Naive thymus-derived CD8-positive, alpha-beta T cell (primary cell): ENCODE data around the gene ISCU. TPM values are rescaled to one million over a fixed set of nuclear protein-coding genes. Genes with fewer than 3 reads are reported as not detected.

Source experiments
- ATAC-seq, 2 donors: fragments of 150-1000 bp; cut with Tn5 transposase in 1 of 2; sonication (Bioruptor Pico), chemical (Tn5 transposase) in 1 of 2; 1 replicate in 1 of 2; 2 replicates in 1 of 2; pipeline ENCODE4 v1.10.0; 2021; ENCODE audit warnings: mild to moderate bottlenecking in 2 of 2, moderate library complexity in 2 of 2
- POLR2A ChIA-PET: fragments of 350-600 bp; sonication (Branson Sonifier 250); formaldehyde crosslinking; loops from one replicate; lab custom pipeline; 2021; ENCODE audit warnings: antibody characterized with exemption; lab: Charles Lee
- DNase-seq, 10 donors: peaks; one replicate each; pipeline versions ENCODE4 v3.0.0 to v3.0.0-alpha.2; 2020 to 2022
- H3K27ac Mint-ChIP-seq, 10 donors: one replicate each; pipeline ENCODE4 v1.8.0; 2020 to 2022; ENCODE audit warnings: mild to moderate bottlenecking in 10 of 10, mixed read lengths in 10 of 10, moderate library complexity in 4 of 10, inconsistent platforms in 1 of 10
- H3K27me3 Mint-ChIP-seq, 5 donors: one replicate each; pipeline ENCODE4 v1.8.0; 2021 to 2022; ENCODE audit warnings: mixed read lengths in 5 of 5
- H3K36me3 Mint-ChIP-seq, 3 donors: one replicate each; pipeline ENCODE4 v1.8.0; 2020 to 2022; ENCODE audit warnings: mixed read lengths in 3 of 3, mild to moderate bottlenecking in 2 of 3, inconsistent platforms in 1 of 3
- H3K4me1 Mint-ChIP-seq, 4 donors: one replicate each; pipeline ENCODE4 v1.8.0; 2021 to 2022; ENCODE audit warnings: mixed read lengths in 4 of 4
- H3K4me3 Mint-ChIP-seq, 10 donors: one replicate each; pipeline ENCODE4 v1.8.0; 2020 to 2022; ENCODE audit warnings: mild to moderate bottlenecking in 10 of 10, mixed read lengths in 10 of 10, moderate library complexity in 6 of 10, inconsistent platforms in 1 of 10
- H3K9me3 Mint-ChIP-seq, 9 donors: one replicate each; pipeline ENCODE4 v1.8.0; 2020 to 2022; ENCODE audit warnings: mixed read lengths in 9 of 9, mild to moderate bottlenecking in 3 of 9, inconsistent platforms in 1 of 9, moderate library complexity in 1 of 9
- polyA plus RNA-seq, 3 donors: library from polyadenylated mRNA; unstranded; fragments of 300-500 nt; fragmentation: Illumina TruSeq; gene quantifications; one replicate each; pipeline ENCODE4 v1.2.3, GENCODE V29; 2021
- total RNA-seq, 8 experiments: library from RNA in 2 of 8; stranded (reverse) in 2 of 8; gene quantifications; one replicate each; pipeline ENCODE4 v1.2.3 and lab custom pipeline; 2021 to 2026

The ISCU gene
- total and polyA plus RNA-seq, 5 experiments from 2014 or later = 176 to 373 (median 287) TPM

- Mint-ChIP-seq H3K4me1 (peaks cover 0 to 2% (median 0%) of the 10 kb centered on the region in 4 donors), H3K9me3 (no peaks in the 10 kb centered on the region), H3K27me3 (no peaks in the 10 kb centered on the region), H3K27ac (peak overlapping the region in 4 of 10 donors; percentile 16 to 62 (median 36)), H3K36me3 (no peaks in the 10 kb centered on the region), H3K4me3 (no peak overlapping the region)
- ATAC-seq (no peak), DNase-seq (no peak)
- POLR2A ChIA-PET = no interaction called here
Measured at GRCh38 chr12:108603743-108604142, 41.3 kb downstream of the ISCU start.

DNA sequence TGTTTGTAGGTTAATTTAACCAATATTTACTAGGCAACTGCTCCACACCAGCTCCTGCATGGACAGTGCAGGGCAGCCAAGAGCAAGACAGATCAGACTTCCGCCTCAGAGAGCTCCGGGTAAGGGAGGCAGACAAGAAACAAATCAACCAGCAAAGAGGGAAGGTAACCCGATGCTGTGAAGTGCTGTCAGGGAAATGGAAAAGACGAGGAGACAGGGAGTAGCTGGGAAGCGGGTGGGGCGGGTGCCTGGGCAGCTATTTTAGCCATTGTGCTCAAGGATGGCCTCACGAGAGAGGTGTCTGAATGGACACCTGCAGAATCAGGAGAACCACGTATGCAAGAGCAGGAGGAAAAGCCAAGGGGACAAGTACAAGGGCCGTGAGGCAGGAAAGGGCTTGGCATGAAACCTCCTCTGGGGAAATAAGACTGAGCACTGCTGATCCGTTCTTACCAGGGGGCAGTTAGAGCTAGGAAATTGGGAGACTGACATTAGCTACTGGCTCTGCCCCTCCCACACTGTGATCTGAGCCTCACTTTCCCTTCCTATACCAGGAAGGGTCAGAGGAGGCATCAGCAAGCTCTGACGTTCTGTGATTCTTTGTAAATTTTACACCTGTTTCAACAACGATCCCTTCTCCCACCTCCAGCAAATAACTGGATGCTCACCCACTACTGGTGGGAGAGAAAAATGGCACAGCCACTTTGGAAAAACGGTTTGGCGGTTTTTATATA lies 42.0 kb downstream of the ISCU start:
- ATAC-seq = no peak
- Mint-ChIP-seq H3K9me3 (no peaks in the 10 kb centered on the region), H3K4me1 (no peaks in the 10 kb centered on the region), H3K36me3 (no peaks in the 10 kb centered on the region), H3K27me3 (no peaks in the 10 kb centered on the region), H3K27ac (peak overlapping the region in 3 of 10 donors; percentile 16 to 59 (median 29)), H3K4me3 (no peak overlapping the region)
- POLR2A ChIA-PET = no interaction called here
- DNase-seq = no peak

- no peaks in the 10 kb centered on the region for H3K27me3 Mint-ChIP-seq
- no peaks in the 10 kb centered on the region for H3K4me1 Mint-ChIP-seq
- H3K27ac Mint-ChIP-seq = peak overlapping the region in 2 of 10 donors; percentile 10 to 12
- ATAC-seq (no peak), DNase-seq (no peak)
- POLR2A ChIA-PET = no interaction called here
- H3K9me3 Mint-ChIP-seq = no peaks in the 10 kb centered on the region
- no peak overlapping the region for H3K4me3 Mint-ChIP-seq
- no peaks in the 10 kb centered on the region for H3K36me3 Mint-ChIP-seq
Measured at GRCh38 chr12:108605000-108605689, 42.7 kb downstream of the ISCU start.

DNA sequence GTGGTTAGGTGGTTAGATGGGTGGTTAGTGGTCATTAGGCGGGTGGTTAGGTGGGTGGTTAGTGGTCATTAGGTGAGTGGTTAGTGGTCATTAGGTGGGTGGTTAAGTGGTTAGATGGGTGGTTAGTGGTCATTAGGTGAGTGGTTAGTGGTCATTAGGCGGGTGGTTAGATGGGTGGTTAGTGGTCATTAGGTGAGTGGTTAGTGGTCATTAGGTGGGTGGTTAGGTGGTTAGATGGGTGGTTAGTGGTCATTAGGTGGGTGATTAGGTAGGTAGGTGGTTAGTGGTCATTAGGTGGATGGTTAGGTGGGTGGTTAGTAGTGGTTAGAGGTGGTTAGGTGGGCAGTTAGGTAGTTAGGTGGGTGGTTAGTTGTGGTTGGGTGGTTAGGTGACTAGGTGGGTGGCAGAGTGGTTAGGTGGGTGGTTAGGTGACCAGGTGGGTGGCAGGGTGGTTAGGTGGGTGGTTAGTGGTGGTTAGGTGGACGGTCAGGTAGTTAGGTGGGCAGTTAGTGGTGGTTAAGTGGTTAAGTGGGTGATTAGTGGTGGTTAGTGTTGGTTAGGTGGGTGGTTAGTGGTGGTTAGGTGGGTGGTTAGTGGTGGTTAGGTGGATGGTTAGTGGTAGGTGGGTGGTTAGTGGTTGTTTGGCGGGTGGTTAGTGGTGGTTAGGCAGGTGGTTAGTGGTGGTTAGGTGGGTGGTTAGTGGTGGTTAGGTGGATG lies 43.5 kb downstream of the ISCU start:
- DNase-seq = no peak
- Mint-ChIP-seq H3K4me3 (no peak overlapping the region), H3K27me3 (no peaks in the 10 kb centered on the region), H3K27ac (peak overlapping the region in 1 of 10 donors; percentile 24), H3K36me3 (no peaks in the 10 kb centered on the region), H3K9me3 (no peaks in the 10 kb centered on the region), H3K4me1 (no peaks in the 10 kb centered on the region)
- ATAC-seq = no peak
- POLR2A ChIA-PET = no interaction called here

DNA sequence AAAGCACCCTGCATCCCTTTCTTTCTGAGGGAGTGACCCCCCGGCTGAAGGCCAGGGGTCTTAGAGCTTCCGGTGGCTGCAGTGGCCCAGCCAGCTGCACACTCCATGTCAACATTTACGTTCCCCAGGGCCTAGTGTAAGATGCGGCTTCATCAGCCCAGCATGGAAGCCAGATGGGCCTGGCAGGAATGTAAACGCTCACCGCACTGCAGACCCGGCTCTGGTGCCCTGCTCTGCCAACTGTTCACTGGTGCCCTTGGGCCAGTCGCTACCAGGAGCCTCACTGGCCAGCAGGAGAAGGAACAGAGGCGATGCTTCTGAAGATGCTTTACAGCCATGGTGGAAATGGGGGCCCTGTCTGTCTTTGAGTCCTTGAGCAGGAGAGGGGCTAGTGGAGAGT lies 44.1 kb downstream of the ISCU start:
- Mint-ChIP-seq H3K36me3 (no peaks in the 10 kb centered on the region), H3K4me1 (peaks cover 0 to under 1% (median 0%) of the 10 kb centered on the region in 4 donors), H3K9me3 (no peaks in the 10 kb centered on the region), H3K27ac (no peak overlapping the region), H3K27me3 (no peaks in the 10 kb centered on the region), H3K4me3 (no peak overlapping the region)
- POLR2A ChIA-PET = no interaction called here
- no peak for ATAC-seq
- no peak for DNase-seq

- Mint-ChIP-seq H3K36me3 (no peaks in the 10 kb centered on the region), H3K4me1 (peaks cover 0 to 14% (median 8%) of the 10 kb centered on the region in 4 donors), H3K4me3 (no peak overlapping the region), H3K27me3 (no peaks in the 10 kb centered on the region), H3K9me3 (no peaks in the 10 kb centered on the region), H3K27ac (peak overlapping the region in 3 of 10 donors; percentile 2 to 82 (median 74))
- no peak for DNase-seq
- POLR2A ChIA-PET = interaction anchor here (1.2 to 1.4 kb wide), 2 partner anchors 25 to 31 kb away, joined by 3 to 4 read pairs; no protein-coding TSS in a partner anchor
- no peak for ATAC-seq
Measured at GRCh38 chr12:108607981-108608600, 45.7 kb downstream of the ISCU start.

DNA sequence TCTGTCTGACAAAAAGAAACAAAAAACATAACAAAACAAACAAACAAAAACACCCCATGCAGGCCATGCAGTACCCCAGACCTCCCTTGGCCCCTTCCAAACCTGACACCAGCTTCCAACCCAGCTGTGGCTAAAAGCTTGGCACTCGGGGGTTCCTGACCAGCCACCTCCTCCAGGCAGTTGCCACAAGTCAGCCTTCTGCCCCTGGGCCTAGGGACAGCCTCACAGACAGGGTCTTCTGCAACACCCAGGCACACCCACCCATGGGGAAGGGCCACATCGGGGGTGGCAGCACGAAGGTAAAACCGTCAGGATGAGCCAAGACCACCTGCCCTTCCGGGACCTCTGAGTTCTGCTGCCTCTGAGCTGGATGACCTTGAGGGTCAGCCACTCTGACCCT lies 46.2 kb downstream of the ISCU start:
- DNase-seq (no peak), ATAC-seq (no peak)
- Mint-ChIP-seq H3K4me3 (no peak overlapping the region), H3K27me3 (no peaks in the 10 kb centered on the region), H3K36me3 (no peaks in the 10 kb centered on the region), H3K4me1 (peaks cover 0 to 17% (median 8%) of the 10 kb centered on the region in 4 donors), H3K27ac (peak overlapping the region in 1 of 10 donors; percentile 74), H3K9me3 (no peaks in the 10 kb centered on the region)
- POLR2A ChIA-PET = no interaction called here

DNA sequence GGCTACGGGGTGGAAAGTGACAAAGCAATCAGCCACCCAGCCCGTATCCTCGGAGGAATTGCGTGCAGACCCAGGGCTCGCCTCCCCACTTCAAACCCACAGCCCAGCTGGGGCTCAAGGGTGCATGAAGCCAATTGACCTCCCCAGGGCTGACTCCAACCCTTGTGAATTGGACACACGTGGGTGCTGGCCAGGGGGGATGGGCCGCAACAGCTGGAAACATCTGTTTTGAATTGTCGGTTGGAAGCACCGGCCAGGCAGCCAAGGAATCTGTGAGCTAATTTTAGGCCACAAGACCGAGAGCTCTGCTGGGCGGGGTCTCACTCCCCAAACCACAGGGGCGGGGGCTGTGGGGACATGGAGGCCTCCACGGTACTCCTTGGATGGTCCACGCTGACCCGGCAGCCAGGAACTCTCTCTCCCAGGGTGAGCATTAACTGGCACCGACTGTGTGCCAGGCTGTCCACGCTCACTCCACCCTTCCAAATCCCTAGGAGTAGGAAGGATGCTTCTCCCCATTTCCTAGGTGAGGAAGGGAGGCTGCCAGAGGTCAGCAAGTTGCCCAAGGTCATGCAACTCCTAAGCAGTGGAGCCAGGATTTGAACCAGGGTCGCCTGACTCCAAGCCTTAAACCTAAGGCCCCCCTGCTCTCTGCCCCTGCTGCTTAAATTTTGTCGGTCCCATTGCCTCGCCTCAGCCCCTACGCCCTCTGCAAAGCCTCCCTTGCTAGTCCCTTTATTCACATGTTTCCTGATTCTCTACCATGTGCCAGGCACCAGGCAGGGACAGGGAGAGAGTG lies 47.3 kb downstream of the ISCU start:
- no peak for DNase-seq
- Mint-ChIP-seq H3K9me3 (no peaks in the 10 kb centered on the region), H3K4me1 (peaks cover 5 to 19% (median 14%) of the 10 kb centered on the region in 4 donors), H3K27ac (no peak overlapping the region), H3K36me3 (no peaks in the 10 kb centered on the region), H3K4me3 (no peak overlapping the region), H3K27me3 (no peaks in the 10 kb centered on the region)
- no peak for ATAC-seq
- POLR2A ChIA-PET = interaction anchor here (0.6 kb wide), 1 partner anchor 173 kb away, joined by 3 read pairs; no protein-coding TSS in a partner anchor

DNA sequence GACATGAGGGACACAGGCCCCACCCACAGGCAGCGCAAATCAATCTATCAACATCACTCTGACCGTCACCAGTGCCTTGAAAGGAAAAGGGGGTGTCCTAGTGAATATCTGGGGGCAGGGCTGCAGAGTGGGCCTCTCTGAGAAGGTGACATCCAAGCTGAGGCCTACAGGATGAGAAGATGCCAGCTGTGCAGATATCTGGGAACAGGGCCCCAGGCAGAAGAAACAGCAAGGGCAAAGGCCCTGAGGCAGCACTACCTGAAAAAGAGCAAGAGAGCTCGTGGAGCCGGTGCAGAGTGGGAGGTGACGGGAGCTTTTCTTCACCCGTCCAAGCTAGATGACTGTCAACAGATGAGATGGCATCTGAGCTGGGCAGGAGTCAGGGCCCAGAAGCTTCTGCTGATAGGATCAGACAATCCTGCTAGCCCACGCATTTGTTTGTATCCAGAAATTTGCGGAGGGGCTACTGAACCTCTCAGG lies 48.0 kb downstream of the ISCU start:
- POLR2A ChIA-PET = no interaction called here
- no peaks in the 10 kb centered on the region for H3K27me3 Mint-ChIP-seq
- H3K9me3 Mint-ChIP-seq = no peaks in the 10 kb centered on the region

GRCh38 chr12:108610856-108611605 lies 48.6 kb downstream of the ISCU start:
- no peaks in the 10 kb centered on the region for H3K27me3 Mint-ChIP-seq
- H3K9me3 Mint-ChIP-seq = peaks cover 0 to 3% (median 0%) of the 10 kb centered on the region in 9 donors
- peaks cover 5 to 30% (median 14%) of the 10 kb centered on the region in 4 donors for H3K4me1 Mint-ChIP-seq
- DNase-seq (no peak), ATAC-seq (no peak)
- no peak overlapping the region for H3K4me3 Mint-ChIP-seq
- peak overlapping the region in 1 of 10 donors; percentile 57 for H3K27ac Mint-ChIP-seq
- no peaks in the 10 kb centered on the region for H3K36me3 Mint-ChIP-seq
- POLR2A ChIA-PET = interaction anchor here (1.5 kb wide), 1 partner anchor 35 kb away, joined by 3 read pairs; no protein-coding TSS in a partner anchor

More for the DNA sequence above, 48.0 kb downstream of the ISCU start:
- Mint-ChIP-seq H3K4me3 (no peak overlapping the region), H3K36me3 (no peaks in the 10 kb centered on the region), H3K27ac (no peak overlapping the region), H3K4me1 (peaks cover 5 to 24% (median 14%) of the 10 kb centered on the region in 4 donors)
- ATAC-seq = no peak
- no peak for DNase-seq

GRCh38 chr12:108611884-108612415 lies 49.6 kb downstream of the ISCU start:
- H3K4me1 Mint-ChIP-seq = peaks cover 14 to 39% (median 23%) of the 10 kb centered on the region in 4 donors
- DNase-seq = peak in 9 of 10 donors; percentile 13 to 75 (median 44)
- peak overlapping the region in 7 of 10 donors; percentile 11 to 71 (median 22) for H3K27ac Mint-ChIP-seq

More at GRCh38 chr12:108611884-108612415, 49.6 kb downstream of the ISCU start:
- H3K9me3 Mint-ChIP-seq = peaks cover 0 to 9% (median 0%) of the 10 kb centered on the region in 9 donors
- no peaks in the 10 kb centered on the region for H3K36me3 Mint-ChIP-seq
- no peak overlapping the region for H3K4me3 Mint-ChIP-seq
- POLR2A ChIA-PET = interaction anchor here (0.7 to 11.3 kb wide), 3 partner anchors 9 to 36 kb away, joined by 3 to 233 read pairs (median 4); partner anchors contain the start of gene SELPLG
- H3K27me3 Mint-ChIP-seq = no peaks in the 10 kb centered on the region
- peak; percentile 27 to 33 for ATAC-seq
